ENCODE results near the gene IL1R2. TPM values are rescaled to one million over a fixed set of nuclear protein-coding genes. Genes with fewer than 3 reads are reported as not detected.

The IL1R2 gene
- total and polyA plus RNA-seq, 2 of the 13 experiments (the other 11 are each of a cell fraction or from before 2014, with no cell fraction given): 3.6 to 7.3 TPM

- Histone ChIP-seq H3K79me2 (ENCODE audit: insufficient read depth, low read length) (no peaks in the 10 kb centered on the region), H4K20me1 (ENCODE audit: insufficient read depth, low read length) (no peaks in the 10 kb centered on the region), H2AFZ (ENCODE audit: low read length) (no peak overlapping the region), H3K27ac (ENCODE audit: extremely low read length, insufficient read depth, low read length) (no peak overlapping the region), H3K27me3 (ENCODE audit: control insufficient read depth in 1 of 2, insufficient read depth in 2 of 2, low read length in 2 of 2) (peaks cover 3 to 18% of the 10 kb centered on the region in 2 experiments; a peak in 3 of 5 replicates), H3K36me3 (replicated peaks in 1 of 2; ENCODE audit: control insufficient read depth in 1 of 2, insufficient read depth in 2 of 2, low read length in 2 of 2) (no peaks in the 10 kb centered on the region), H3K4me1 (ENCODE audit: insufficient read depth, low read length) (peaks cover 35% of the 10 kb centered on the region), H3K4me3 (replicated peaks in 1 of 3; ENCODE audit: insufficient read depth in 1 of 3, low read depth in 2 of 3, low read length in 3 of 3) (no peak overlapping the region), H3K9me3 (ENCODE audit: low read length) (no peaks in the 10 kb centered on the region), H3K9ac (ENCODE audit: insufficient read depth, low read depth, low read length) (no peak overlapping the region), H3K4me2 (ENCODE audit: low read depth, low read length) (no peak overlapping the region)
- DNase-seq (ENCODE audit: low spot score) (no peak), FAIRE-seq (no peak), ATAC-seq (no peak)
- WGBS (ENCODE audit: low lambda C conversion rate): 48% methylated on average over 7 of the region's 9 CpGs
- POLR2A ChIA-PET: no interaction called here
- intact Hi-C loops (cut with micrococcal nuclease; ENCODE audit: unreplicated experiment) (loop anchor here (10.0 kb wide), 1 partner anchor 48 kb away; no protein-coding TSS in a partner anchor), in situ Hi-C loops (cut with HindIII; ENCODE audit: extremely low pct_ligation_motif_present, low pct_unique_long_range_greater_than_20kb) (loop anchor here (5.0 kb wide), 1 partner anchor 85 kb away; no protein-coding TSS in a partner anchor)
- no peak for TF ChIP-seq SCMH1 (CRISPR knock-in tag; IDR thresholded peaks at IDR 0.05; ENCODE audit: borderline replicate concordance)
- no peak for TF ChIP-seq ZNF276 (CRISPR knock-in tag; IDR thresholded peaks at IDR 0.05; ENCODE audit: low read depth)
- no peak for TF ChIP-seq ZNF20 (CRISPR knock-in tag; IDR thresholded peaks at IDR 0.05)
- TF ChIP-seq HMGA1 (CRISPR knock-in tag; conservative IDR thresholded peaks at IDR 0.05): no peak
- TF ChIP-seq BORCS8-MEF2B (CRISPR knock-in tag; IDR thresholded peaks at IDR 0.05): no peak
- no peak for TF ChIP-seq MXI1 (IDR thresholded peaks at IDR 0.05; ENCODE audit: borderline replicate concordance, low read depth, low read length)
- TF ChIP-seq TCF7L2 (IDR thresholded peaks at IDR 0.05; ENCODE audit: low read depth, low read length): no peak
- TF ChIP-seq ZNF264 (CRISPR knock-in tag; IDR thresholded peaks at IDR 0.05): no peak
- TF ChIP-seq KLF12 (CRISPR knock-in tag; IDR thresholded peaks at IDR 0.05; ENCODE audit: borderline replicate concordance): no peak
- TF ChIP-seq MXD4 (CRISPR knock-in tag; IDR thresholded peaks at IDR 0.05): no peak
- no peak for TF ChIP-seq HIVEP1 (CRISPR knock-in tag; IDR thresholded peaks at IDR 0.05)
- TF ChIP-seq ZNF546 (CRISPR knock-in tag; conservative IDR thresholded peaks at IDR 0.05): no peak
- no peak for TF ChIP-seq PRMT3 (CRISPR knock-in tag; IDR thresholded peaks at IDR 0.05; ENCODE audit: borderline replicate concordance, low read depth)
- TF ChIP-seq ZNF577 (CRISPR knock-in tag; IDR thresholded peaks at IDR 0.05; ENCODE audit: borderline replicate concordance, low read depth): no peak
- TF ChIP-seq ZNF749 (CRISPR knock-in tag; IDR thresholded peaks at IDR 0.05; ENCODE audit: borderline replicate concordance): no peak
- BruUV-seq (replicated peaks): no TSS peak
- CTCF ChIA-PET (ENCODE audit: low intra/inter-chr PET ratio, low total read pairs): no interaction called here
Observed at GRCh38 chr2:101982495-101983029, 9.2 kb upstream of the IL1R2 start.
